ENCODE results near the gene ZNHIT6.

DNA sequence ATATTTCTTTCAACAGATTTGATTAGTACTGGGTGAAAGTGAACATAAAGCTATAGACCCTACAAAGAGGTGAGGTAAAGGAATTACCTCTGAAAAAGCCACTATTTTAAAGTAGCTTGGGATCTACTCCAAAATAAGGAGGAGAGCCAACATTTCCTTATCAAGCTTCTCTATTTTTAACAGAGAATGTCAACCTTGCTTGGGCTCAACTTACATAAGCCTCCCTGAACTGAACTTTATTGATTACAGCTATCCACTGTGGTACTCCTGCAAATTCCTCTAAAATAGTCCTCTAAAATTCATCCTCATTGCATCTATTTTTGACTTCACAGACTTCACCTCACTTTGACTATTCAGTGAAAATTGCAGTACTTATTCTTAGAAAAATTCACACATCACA is 10.3 kb downstream of the ZNHIT6 start:
- TF ChIP-seq CTCF (conservative IDR thresholded peaks at IDR 0.05; ENCODE audit: low read length), result no peak
- TF ChIP-seq EZH2phosphoT487 (IDR thresholded peaks at IDR 0.05; ENCODE audit: borderline replicate concordance, low read depth, low read length), result no peak

All from OCI-LY7 (cell line).